Body of pancreas (tissue), 4 donors: Measurements from ENCODE around the gene DCLK2.

Experiments
- CTCF ChIP-seq, 7 experiments: fragments of 450-650 bp in 4 of 7; fragments of 200-600 bp in 3 of 7; sonication (generic) in 3 of 7; IDR thresholded peaks; one replicate each; pipeline ENCODE4 v1.5.1; 2016 to 2019; ENCODE audit warnings: antibody characterized with exemption in 7 of 7
- POLR2A ChIP-seq, 3 donors: fragments of 450-650 bp; IDR thresholded peaks; one replicate each; pipeline ENCODE4 v1.6.1; 2016; ENCODE audit warnings: antibody characterized with exemption in 3 of 3, mild to moderate bottlenecking in 2 of 3

GRCh38 chr4:150094676-150095075 lies 16.4 kb downstream of the DCLK2 start:
- TF ChIP-seq CTCF (IDR thresholded peaks at IDR 0.05): no peak
- TF ChIP-seq POLR2A (IDR thresholded peaks at IDR 0.05): no peak
